ENCODE measurements around the gene DDX31.

DNA sequence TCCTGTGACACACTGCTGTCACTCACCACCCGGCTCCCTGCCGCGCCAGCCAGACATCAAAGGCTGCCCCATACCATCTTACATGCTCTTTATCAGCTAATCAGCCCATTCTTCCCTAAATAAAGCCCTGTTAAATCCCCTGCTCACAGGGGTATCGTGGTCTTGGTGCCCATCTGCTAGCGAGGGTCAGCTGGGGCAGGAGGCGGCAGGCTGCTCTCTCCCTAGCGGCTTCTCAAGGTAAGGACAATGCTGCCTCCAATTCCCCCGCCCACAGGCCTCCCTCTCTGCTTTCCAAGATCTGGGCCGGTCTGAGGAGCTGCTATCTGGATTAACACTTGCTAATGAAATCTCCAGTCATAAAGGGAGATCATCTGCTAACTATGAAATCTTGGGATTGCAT lies 60.6 kb downstream of the DDX31 start:
- TF ChIP-seq, protein P1, sequence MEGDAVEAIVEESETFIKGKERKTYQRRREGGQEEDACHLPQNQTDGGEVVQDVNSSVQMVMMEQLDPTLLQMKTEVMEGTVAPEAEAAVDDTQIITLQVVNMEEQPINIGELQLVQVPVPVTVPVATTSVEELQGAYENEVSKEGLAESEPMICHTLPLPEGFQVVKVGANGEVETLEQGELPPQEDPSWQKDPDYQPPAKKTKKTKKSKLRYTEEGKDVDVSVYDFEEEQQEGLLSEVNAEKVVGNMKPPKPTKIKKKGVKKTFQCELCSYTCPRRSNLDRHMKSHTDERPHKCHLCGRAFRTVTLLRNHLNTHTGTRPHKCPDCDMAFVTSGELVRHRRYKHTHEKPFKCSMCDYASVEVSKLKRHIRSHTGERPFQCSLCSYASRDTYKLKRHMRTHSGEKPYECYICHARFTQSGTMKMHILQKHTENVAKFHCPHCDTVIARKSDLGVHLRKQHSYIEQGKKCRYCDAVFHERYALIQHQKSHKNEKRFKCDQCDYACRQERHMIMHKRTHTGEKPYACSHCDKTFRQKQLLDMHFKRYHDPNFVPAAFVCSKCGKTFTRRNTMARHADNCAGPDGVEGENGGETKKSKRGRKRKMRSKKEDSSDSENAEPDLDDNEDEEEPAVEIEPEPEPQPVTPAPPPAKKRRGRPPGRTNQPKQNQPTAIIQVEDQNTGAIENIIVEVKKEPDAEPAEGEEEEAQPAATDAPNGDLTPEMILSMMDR (IDR thresholded peaks at IDR 0.05): no peak
- no peak for TF ChIP-seq POLR2A (IDR thresholded peaks at IDR 0.05)

Data from lower leg skin (tissue), 3 donors.